ENCODE measurements around the gene FOXP1.

DNA sequence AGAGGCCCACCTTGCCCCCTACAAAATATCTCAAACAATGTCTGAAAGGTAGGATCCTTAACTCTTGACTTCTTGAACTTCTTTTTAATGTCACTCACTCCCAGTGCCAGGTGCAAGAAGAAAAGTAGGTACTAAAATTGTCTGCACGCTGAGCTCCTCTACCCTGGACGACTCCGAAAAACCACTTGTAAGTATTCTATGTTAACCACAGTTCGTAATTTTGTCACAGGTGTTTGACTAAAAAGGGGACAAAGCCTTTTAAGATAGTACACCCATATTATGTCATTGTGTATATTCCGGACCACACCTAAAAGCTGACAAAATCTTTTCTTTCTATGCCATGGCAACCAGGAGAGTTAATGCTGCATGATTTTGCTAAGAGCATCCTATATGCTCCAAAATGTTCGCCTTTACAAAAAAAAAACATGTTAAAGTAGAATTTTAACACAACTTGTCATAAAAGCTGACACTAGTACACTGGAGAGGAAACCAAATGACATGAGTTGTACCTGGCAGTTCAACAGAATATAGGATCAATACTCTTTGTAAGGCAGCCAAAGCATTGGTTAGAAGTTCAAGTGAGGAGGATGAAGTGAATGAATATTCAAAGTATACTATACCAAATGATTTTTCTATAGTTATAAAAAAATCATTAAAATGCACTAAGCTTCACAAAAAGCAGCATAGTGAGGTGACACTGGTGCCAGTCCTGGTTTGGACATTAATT is 210.5 kb downstream of the FOXP1 start:
- TF ChIP-seq, protein P1, sequence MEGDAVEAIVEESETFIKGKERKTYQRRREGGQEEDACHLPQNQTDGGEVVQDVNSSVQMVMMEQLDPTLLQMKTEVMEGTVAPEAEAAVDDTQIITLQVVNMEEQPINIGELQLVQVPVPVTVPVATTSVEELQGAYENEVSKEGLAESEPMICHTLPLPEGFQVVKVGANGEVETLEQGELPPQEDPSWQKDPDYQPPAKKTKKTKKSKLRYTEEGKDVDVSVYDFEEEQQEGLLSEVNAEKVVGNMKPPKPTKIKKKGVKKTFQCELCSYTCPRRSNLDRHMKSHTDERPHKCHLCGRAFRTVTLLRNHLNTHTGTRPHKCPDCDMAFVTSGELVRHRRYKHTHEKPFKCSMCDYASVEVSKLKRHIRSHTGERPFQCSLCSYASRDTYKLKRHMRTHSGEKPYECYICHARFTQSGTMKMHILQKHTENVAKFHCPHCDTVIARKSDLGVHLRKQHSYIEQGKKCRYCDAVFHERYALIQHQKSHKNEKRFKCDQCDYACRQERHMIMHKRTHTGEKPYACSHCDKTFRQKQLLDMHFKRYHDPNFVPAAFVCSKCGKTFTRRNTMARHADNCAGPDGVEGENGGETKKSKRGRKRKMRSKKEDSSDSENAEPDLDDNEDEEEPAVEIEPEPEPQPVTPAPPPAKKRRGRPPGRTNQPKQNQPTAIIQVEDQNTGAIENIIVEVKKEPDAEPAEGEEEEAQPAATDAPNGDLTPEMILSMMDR (optimal IDR thresholded peaks at IDR 0.05 in 1 of 3, IDR thresholded peaks at IDR 0.05 in 1 of 3, conservative IDR thresholded peaks at IDR 0.05 in 1 of 3; ENCODE audit: extremely low read depth in 1 of 3, insufficient read depth in 2 of 3, low read length in 3 of 3), result no peak
- TF ChIP-seq EZH2 (IDR thresholded peaks at IDR 0.05; ENCODE audit: low read length), result no peak

All from keratinocyte (primary cell).